Lower leg skin (tissue), 3 donors: ENCODE measurements around the gene CACNA1A.

Experiments
- CTCF ChIP-seq, 3 donors: fragments of 450-650 bp; IDR thresholded peaks; one replicate each; pipeline ENCODE4 v1.5.1; 2016; ENCODE audit warnings: antibody characterized with exemption in 3 of 3, mild to moderate bottlenecking in 3 of 3, moderate library complexity in 2 of 3
- POLR2A ChIP-seq, 2 donors: fragments of 450-650 bp; IDR thresholded peaks; one replicate each; pipeline ENCODE4 v1.6.1; 2016 to 2017; ENCODE audit warnings: antibody characterized with exemption in 2 of 2, mild to moderate bottlenecking in 1 of 2, moderate library complexity in 1 of 2

- TF ChIP-seq POLR2A (IDR thresholded peaks at IDR 0.05) (no peak), CTCF (IDR thresholded peaks at IDR 0.05) (no peak)
Observed at GRCh38 chr19:13398780-13399726, 107.2 kb downstream of the CACNA1A start.
